Thymus (tissue), 11 donors: Measurements from ENCODE around the gene CCNY. TPM values are rescaled to one million over a fixed set of nuclear protein-coding genes. Genes with fewer than 3 reads are reported as not detected.
A peak's percentile ranks its signal among the peaks of the same experiment; 100 is the strongest.

ENCODE experiments used
- DNase-seq, 9 donors: peaks; one replicate each; pipeline ENCODE4 v3.0.0-alpha.2; 2013; ENCODE audit warnings: low spot score in 9 of 9, low read depth in 6 of 9, missing footprints in 1 of 9
- H3K27ac ChIP-seq, 2 donors: one replicate each; pipeline ENCODE4 v1.5.1; 2013; ENCODE audit warnings: control low read depth in 1 of 2, low read depth in 1 of 2, low read length in 1 of 2, mild to moderate bottlenecking in 1 of 2, moderate library complexity in 1 of 2
- H3K27me3 ChIP-seq, 2 donors: one replicate each; pipeline ENCODE4 v1.5.1; 2013; ENCODE audit warnings: low read length in 1 of 2; ENCODE audit not compliant: control insufficient read depth in 2 of 2, insufficient read depth in 1 of 2
- H3K36me3 ChIP-seq, 2 donors: one replicate each; pipeline ENCODE4 v1.5.1; 2013; ENCODE audit warnings: low read length in 1 of 2, mild to moderate bottlenecking in 1 of 2, moderate library complexity in 1 of 2; ENCODE audit not compliant: control insufficient read depth in 2 of 2, insufficient read depth in 2 of 2
- H3K4me1 ChIP-seq, 2 donors: one replicate each; pipeline ENCODE4 v1.5.1; 2013; ENCODE audit warnings: low read length in 2 of 2; ENCODE audit not compliant: control insufficient read depth in 2 of 2, insufficient read depth in 2 of 2
- H3K4me3 ChIP-seq, 2 donors: one replicate each; pipeline ENCODE4 v1.5.1; 2013; ENCODE audit warnings: low read length in 2 of 2, control low read depth in 1 of 2, mild to moderate bottlenecking in 1 of 2
- H3K9me3 ChIP-seq, 2 donors: one replicate each; pipeline ENCODE4 v1.5.1; 2013; ENCODE audit warnings: low read length in 1 of 2, mild to moderate bottlenecking in 1 of 2; ENCODE audit not compliant: control insufficient read depth in 2 of 2, insufficient read depth in 1 of 2
- WGBS: extraction: QIAGEN DNeasy Blood & Tissue Kit; methylation state at CpG from one replicate; pipeline ENCODE4 v1.1.7; 2013; 5-methylcytosine and 5-hydroxymethylcytosine counted together
- polyA plus RNA-seq: library from polyadenylated mRNA; stranded (reverse); fragments of 200-250 nt; gene quantifications from one replicate; pipeline ENCODE4 v1.2.3, GENCODE V29; 2013
- total RNA-seq: library from RNA; stranded (reverse); fragments of 120-200 nt; gene quantifications from one replicate; pipeline ENCODE4 v1.2.4, GENCODE V29; 2013
- donor health status: healthy.

The CCNY gene
- total and polyA plus RNA-seq, 2 donors: 27.6 to 34.9 TPM

GRCh38 chr10:35384265-35384868 lies 48.1 kb downstream of the CCNY start:
- no peak overlapping the region for H3K27ac ChIP-seq
- WGBS: 87% methylated on average over 10 of the region's 10 CpGs
- no peak overlapping the region for H3K4me3 ChIP-seq
- no peak for DNase-seq
- no peaks in the 10 kb centered on the region for H3K36me3 ChIP-seq
- H3K9me3 ChIP-seq: peaks cover 0 to 4% of the 10 kb centered on the region in 2 donors
- H3K27me3 ChIP-seq: no peaks in the 10 kb centered on the region
- peaks cover 6 to 14% of the 10 kb centered on the region in 2 donors for H3K4me1 ChIP-seq

GRCh38 chr10:35386594-35387174 lies 50.4 kb downstream of the CCNY start:
- 69% methylated on average over 5 of the region's 5 CpGs for WGBS
- peak overlapping the region in 1 of 2 donors; percentile 19 for H3K27ac ChIP-seq

GRCh38 chr10:35387768-35388167 lies 51.5 kb downstream of the CCNY start:
- 94% methylated on average over 2 of the region's 2 CpGs for WGBS
- Histone ChIP-seq H3K27me3 (no peaks in the 10 kb centered on the region), H3K9me3 (peaks cover 1 to 16% of the 10 kb centered on the region in 2 donors), H3K27ac (peak overlapping the region in 1 of 2 donors; percentile 19), H3K4me3 (no peak overlapping the region), H3K36me3 (no peaks in the 10 kb centered on the region), H3K4me1 (peaks cover 0 to 5% of the 10 kb centered on the region in 2 donors)
- no peak for DNase-seq

More at GRCh38 chr10:35386594-35387174, 50.4 kb downstream of the CCNY start:
- Histone ChIP-seq H3K27me3 (no peaks in the 10 kb centered on the region), H3K36me3 (no peaks in the 10 kb centered on the region), H3K4me3 (no peak overlapping the region), H3K9me3 (peaks cover 1 to 16% of the 10 kb centered on the region in 2 donors), H3K4me1 (peaks cover 0 to 5% of the 10 kb centered on the region in 2 donors)
- no peak for DNase-seq

- Histone ChIP-seq H3K9me3 (peaks cover 1 to 16% of the 10 kb centered on the region in 2 donors), H3K4me1 (peaks cover 0 to 5% of the 10 kb centered on the region in 2 donors), H3K27ac (no peak overlapping the region), H3K4me3 (no peak overlapping the region), H3K36me3 (no peaks in the 10 kb centered on the region), H3K27me3 (no peaks in the 10 kb centered on the region)
- no peak for DNase-seq
Measured at GRCh38 chr10:35388197-35388596, 51.9 kb downstream of the CCNY start.

- H3K27ac ChIP-seq: no peak overlapping the region
- DNase-seq: no peak
- H3K36me3 ChIP-seq: no peaks in the 10 kb centered on the region
- H3K4me3 ChIP-seq: no peak overlapping the region
- H3K27me3 ChIP-seq: no peaks in the 10 kb centered on the region
- H3K9me3 ChIP-seq: peaks cover 1 to 16% of the 10 kb centered on the region in 2 donors
- H3K4me1 ChIP-seq: peaks cover 0 to 5% of the 10 kb centered on the region in 2 donors
- WGBS: 100% methylated on average over 1 of the region's 1 CpG
Measured at GRCh38 chr10:35388682-35389081, 52.4 kb downstream of the CCNY start.

- H3K36me3 ChIP-seq: no peaks in the 10 kb centered on the region
- 96% methylated on average over 2 of the region's 2 CpGs for WGBS
- no peaks in the 10 kb centered on the region for H3K27me3 ChIP-seq
- DNase-seq: no peak
- peaks cover 1 to 16% of the 10 kb centered on the region in 2 donors for H3K9me3 ChIP-seq
- H3K4me1 ChIP-seq: peaks cover 0 to 5% of the 10 kb centered on the region in 2 donors
- no peak overlapping the region for H3K4me3 ChIP-seq
- H3K27ac ChIP-seq: no peak overlapping the region
Measured at GRCh38 chr10:35390161-35390840, 54.0 kb downstream of the CCNY start.

- H3K4me1 ChIP-seq: peaks cover 0 to 5% of the 10 kb centered on the region in 2 donors
- DNase-seq: no peak
- H3K36me3 ChIP-seq: no peaks in the 10 kb centered on the region
- peaks cover 1 to 16% of the 10 kb centered on the region in 2 donors for H3K9me3 ChIP-seq
- no peak overlapping the region for H3K4me3 ChIP-seq
- no peak overlapping the region for H3K27ac ChIP-seq
- no peaks in the 10 kb centered on the region for H3K27me3 ChIP-seq
- 98% methylated on average over 2 of the region's 2 CpGs for WGBS
Measured at GRCh38 chr10:35390843-35391152, 54.5 kb downstream of the CCNY start.

- peaks cover 1 to 16% of the 10 kb centered on the region in 2 donors for H3K9me3 ChIP-seq
- H3K4me3 ChIP-seq: no peak overlapping the region
- peaks cover 0 to 5% of the 10 kb centered on the region in 2 donors for H3K4me1 ChIP-seq
- no peak overlapping the region for H3K27ac ChIP-seq
- H3K36me3 ChIP-seq: no peaks in the 10 kb centered on the region
- 82% methylated on average over 9 of the region's 9 CpGs for WGBS
- no peaks in the 10 kb centered on the region for H3K27me3 ChIP-seq
- no peak for DNase-seq
Measured at GRCh38 chr10:35391153-35391953, 55.0 kb downstream of the CCNY start.

GRCh38 chr10:35391954-35392262 lies 55.6 kb downstream of the CCNY start:
- H3K4me1 ChIP-seq: peaks cover 0 to 5% of the 10 kb centered on the region in 2 donors
- WGBS: 99% methylated on average over 2 of the region's 2 CpGs
- no peak overlapping the region for H3K4me3 ChIP-seq
- no peaks in the 10 kb centered on the region for H3K27me3 ChIP-seq
- no peak for DNase-seq
- H3K27ac ChIP-seq: no peak overlapping the region
- no peaks in the 10 kb centered on the region for H3K36me3 ChIP-seq
- peaks cover 1 to 16% of the 10 kb centered on the region in 2 donors for H3K9me3 ChIP-seq
